D721Med (cell line): ENCODE data around the gene RAB30.

ENCODE experiments used
- DNase-seq: peaks from one replicate; pipeline ENCODE4 v3.0.0; 2011; ENCODE audit warnings: low spot score; ENCODE audit not compliant: insufficient read length
- FAIRE-seq: peaks from 2 replicates; lab custom pipeline; 2011; peaks lifted over from hg19 to GRCh38; lab: Jason Lieb, UNC
- TF ChIP-seq, protein P1 (sequence below): IDR thresholded peaks from 2 replicates; pipeline ENCODE4 v1.5.1; 2012; ENCODE audit warnings: mild to moderate bottlenecking, control low read depth; ENCODE audit not compliant: insufficient read depth; ENCODE audit errors: missing control alignments

The RAB30 gene

DNA sequence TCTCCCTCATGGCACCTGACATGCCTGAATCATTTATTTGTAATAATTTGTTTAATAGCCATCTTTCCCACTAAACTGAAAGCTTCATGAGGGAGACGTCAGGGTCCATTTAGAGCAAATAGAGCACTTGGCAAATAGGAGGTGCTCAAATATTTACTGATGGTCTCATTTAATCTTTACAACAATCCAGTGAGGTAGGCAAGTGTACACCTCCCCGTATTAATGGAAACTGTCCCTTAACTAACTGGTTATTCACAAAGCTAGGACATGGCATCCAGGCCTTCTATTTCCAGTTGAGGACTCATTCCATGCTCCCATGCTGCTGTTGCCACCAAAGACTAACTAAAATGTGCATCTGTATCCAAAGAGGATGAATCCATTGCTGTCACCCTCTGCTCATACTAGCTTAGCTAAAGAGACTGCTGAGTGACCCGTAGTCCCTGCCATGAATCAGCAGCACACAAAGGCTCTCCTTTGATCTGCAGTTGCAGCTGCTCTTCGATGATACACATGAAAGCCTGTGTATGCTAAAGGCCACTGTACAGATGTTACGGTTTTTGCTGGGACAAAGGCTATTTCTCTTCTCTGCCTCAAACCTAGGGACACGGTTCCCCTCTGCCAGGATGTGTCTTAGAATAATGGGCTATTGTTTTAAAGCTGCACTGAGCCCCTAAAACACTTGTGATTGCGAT, 82.6 kb downstream of the RAB30 start:
- TF ChIP-seq, protein P1, sequence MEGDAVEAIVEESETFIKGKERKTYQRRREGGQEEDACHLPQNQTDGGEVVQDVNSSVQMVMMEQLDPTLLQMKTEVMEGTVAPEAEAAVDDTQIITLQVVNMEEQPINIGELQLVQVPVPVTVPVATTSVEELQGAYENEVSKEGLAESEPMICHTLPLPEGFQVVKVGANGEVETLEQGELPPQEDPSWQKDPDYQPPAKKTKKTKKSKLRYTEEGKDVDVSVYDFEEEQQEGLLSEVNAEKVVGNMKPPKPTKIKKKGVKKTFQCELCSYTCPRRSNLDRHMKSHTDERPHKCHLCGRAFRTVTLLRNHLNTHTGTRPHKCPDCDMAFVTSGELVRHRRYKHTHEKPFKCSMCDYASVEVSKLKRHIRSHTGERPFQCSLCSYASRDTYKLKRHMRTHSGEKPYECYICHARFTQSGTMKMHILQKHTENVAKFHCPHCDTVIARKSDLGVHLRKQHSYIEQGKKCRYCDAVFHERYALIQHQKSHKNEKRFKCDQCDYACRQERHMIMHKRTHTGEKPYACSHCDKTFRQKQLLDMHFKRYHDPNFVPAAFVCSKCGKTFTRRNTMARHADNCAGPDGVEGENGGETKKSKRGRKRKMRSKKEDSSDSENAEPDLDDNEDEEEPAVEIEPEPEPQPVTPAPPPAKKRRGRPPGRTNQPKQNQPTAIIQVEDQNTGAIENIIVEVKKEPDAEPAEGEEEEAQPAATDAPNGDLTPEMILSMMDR, result no peak
- DNase-seq (no peak), FAIRE-seq (no peak)

DNA sequence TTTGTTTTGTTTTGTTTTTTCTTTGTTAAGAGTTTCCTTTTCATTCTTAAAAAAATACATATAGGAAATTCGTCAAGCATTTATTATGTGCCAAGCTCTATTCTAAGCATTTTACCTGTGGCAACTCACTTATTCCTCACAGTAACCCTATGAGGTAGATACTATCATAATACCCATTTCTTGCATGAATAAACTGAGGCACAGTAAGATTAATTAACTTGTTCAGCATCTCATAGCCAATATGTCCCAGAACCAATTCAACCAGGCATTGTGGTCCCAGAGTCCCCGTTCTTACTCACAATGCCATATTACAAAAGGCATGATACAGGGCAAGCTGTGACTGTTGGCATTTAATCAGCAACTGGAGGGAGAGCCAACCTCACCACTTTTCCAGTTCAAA, 83.7 kb downstream of the RAB30 start:
- FAIRE-seq (no peak), DNase-seq (no peak)
- TF ChIP-seq, protein P1, result no peak

DNA sequence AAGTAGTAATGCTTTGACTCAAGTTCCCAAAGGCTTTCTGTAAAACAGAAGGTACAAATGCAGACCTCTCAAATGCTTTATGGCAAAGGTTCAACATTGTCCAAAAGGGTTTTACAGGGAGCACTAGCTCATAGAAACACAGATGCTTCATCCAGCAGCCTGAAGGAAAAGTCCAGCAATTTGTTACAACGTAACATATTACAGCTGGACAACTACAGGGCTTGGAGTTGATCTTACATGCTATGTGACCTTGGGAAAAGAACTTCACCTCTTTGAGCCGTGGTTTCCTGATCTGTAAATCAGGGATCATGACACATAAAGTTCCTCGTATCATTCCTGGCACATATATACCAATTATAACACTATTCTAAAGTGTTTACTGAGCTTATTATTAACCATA, 85.3 kb downstream of the RAB30 start:
- no peak for FAIRE-seq
- TF ChIP-seq, protein P1, result no peak
- no peak for DNase-seq

DNA sequence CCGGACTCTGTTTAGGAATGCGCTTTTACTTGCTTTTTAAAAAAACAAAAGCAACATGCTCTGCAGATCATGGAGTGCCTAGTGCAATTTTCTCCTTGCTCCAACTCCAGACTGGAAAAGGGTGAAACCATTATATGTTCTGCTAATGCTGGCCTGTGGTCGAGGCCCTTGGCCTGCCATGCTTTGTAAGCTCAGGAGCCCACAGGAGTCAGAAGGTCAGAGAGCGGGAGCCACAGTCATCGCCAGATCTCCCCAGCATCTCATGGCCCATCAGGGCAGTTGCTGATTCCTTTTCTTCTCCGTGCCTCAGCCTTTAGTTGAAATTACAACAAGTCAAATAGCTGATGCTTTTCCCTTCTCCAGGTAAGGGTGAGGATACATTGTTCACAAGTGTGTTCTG, 89.8 kb downstream of the RAB30 start:
- FAIRE-seq (no peak), DNase-seq (no peak)
- TF ChIP-seq, protein P1, result no peak

DNA sequence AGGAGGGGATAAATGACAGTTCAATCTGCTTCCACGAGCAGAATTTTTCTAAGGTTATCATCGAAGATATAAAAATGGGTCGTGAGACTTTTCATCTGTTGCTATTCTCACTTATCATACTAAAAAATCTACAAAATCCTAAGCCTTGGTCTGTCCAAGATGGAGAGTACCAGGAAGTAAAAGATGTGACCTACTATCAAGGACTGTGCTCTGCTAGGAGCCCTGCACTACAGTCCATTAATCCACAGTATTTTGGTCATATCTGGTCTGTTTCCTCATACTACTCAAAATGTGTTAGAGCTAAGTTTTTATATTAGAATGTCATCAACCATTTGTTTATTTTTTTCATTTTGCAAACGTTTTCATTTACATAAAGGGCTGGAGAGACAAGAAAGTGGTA, 90.8 kb downstream of the RAB30 start:
- DNase-seq (no peak), FAIRE-seq (no peak)
- TF ChIP-seq, protein P1, result no peak

DNA sequence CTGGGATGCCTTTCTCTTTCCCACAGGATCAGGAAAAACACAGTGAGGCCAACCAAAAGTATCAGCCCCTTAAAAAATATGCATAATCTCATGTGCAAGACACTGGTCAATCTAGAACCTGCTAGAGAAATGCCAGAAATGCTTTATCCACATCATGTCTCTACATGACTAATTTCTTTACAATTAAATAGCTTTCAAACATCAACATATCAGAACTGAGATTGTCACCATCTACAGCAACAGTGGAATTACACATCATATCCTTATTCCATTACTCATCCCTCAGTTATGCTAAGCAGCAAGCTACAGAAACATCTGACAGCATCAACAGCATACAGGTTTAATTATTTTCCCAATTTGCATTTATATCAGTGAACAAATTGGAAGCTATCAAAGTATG, 91.4 kb downstream of the RAB30 start:
- DNase-seq, result no peak
- no peak for FAIRE-seq

DNA sequence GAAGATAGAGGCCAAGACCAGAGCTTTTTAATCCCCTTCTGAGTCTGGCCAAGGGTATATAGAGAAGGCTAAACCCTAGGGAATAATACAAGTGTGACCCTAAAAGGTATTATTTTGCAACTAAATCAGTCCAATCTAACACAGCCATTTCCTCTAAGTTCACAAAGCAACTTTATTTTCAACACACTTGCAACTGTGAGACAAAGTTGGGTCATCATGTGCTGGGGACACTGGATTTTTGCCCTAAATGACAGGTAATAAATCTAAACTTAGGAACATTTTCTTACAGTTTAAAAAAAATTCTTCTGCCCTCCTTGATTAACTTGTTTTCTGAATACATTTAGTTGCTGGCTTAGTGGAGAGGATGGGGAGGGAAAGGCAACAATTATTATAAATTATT, 91.9 kb downstream of the RAB30 start:
- no peak for FAIRE-seq
- DNase-seq, result no peak

More for the DNA sequence above, 91.4 kb downstream of the RAB30 start:
- TF ChIP-seq, protein P1, result no peak

More for the DNA sequence above, 91.9 kb downstream of the RAB30 start:
- TF ChIP-seq, protein P1, result no peak
